Endothelial cell of umbilical vein (primary cell): ENCODE data around the gene STAT5A.

Experiments
- CTCF ChIP-seq, 2 donors: IDR thresholded peaks; 1 replicate in 1 of 2; 2 replicates in 1 of 2; pipeline ENCODE4 v1.5.1; 2011; ENCODE audit warnings: low read length in 2 of 2, mild to moderate bottlenecking in 2 of 2, moderate library complexity in 2 of 2, control low read depth in 1 of 2, inconsistent platforms in 1 of 2, low read depth in 1 of 2; ENCODE audit not compliant: insufficient read depth in 1 of 2; ENCODE audit errors: extremely low read depth in 1 of 2
- FOS ChIP-seq: IDR thresholded peaks from 2 replicates; pipeline ENCODE4 v1.6.1; 2011; ENCODE audit warnings: mild to moderate bottlenecking, low read length, moderate library complexity, borderline replicate concordance; ENCODE audit not compliant: insufficient read depth
- MYC ChIP-seq: IDR thresholded peaks from one replicate; pipeline ENCODE4 v1.6.1; 2011; ENCODE audit warnings: mild to moderate bottlenecking, low read depth, low read length

- TF ChIP-seq FOS: no peak
- TF ChIP-seq CTCF (IDR thresholded peaks at IDR 0.05; ENCODE audit: extremely low read depth in 1 of 2, insufficient read depth in 1 of 2, low read depth in 1 of 2, low read length in 2 of 2): no peak
- no peak for TF ChIP-seq MYC
Observed at GRCh38 chr17:42243493-42243982, 44.8 kb upstream of the STAT5A start.
